ENCODE data around the gene ACTN1. TPM values are rescaled to one million over a fixed set of nuclear protein-coding genes. Genes with fewer than 3 reads are reported as not detected.

ACTN1 gene
- total and polyA plus RNA-seq, 2 of the 8 experiments (the other 6 are each of a cell fraction or from before 2014, with no cell fraction given) = 236 to 262 TPM

GRCh38 chr14:68849416-68849815 is 129.7 kb downstream of the ACTN1 start (continued):
- no peak for TF ChIP-seq CHD7 (IDR thresholded peaks at IDR 0.05; ENCODE audit: insufficient replicate concordance, low read length)
- no peak for TF ChIP-seq TAF1 (IDR thresholded peaks at IDR 0.05; ENCODE audit: low read depth, low read length)
- TF ChIP-seq CBX5 (IDR thresholded peaks at IDR 0.05; ENCODE audit: low read depth, low read length) = no peak
- TF ChIP-seq FOSL1 (IDR thresholded peaks at IDR 0.05; ENCODE audit: insufficient read depth, low read depth, low read length) = no peak

Data from H1 (cell line).